GM19467 (cell line): Measurements from ENCODE around the gene GSAP.

Experiments used
- ATAC-seq: cut with Tn5 transposase; IDR thresholded peaks from one replicate; pipeline ENCODE4 v1.9.1; 2021; ENCODE audit warnings: mild to moderate bottlenecking, moderate library complexity; ENCODE audit not compliant: unreplicated experiment

The GSAP gene

DNA sequence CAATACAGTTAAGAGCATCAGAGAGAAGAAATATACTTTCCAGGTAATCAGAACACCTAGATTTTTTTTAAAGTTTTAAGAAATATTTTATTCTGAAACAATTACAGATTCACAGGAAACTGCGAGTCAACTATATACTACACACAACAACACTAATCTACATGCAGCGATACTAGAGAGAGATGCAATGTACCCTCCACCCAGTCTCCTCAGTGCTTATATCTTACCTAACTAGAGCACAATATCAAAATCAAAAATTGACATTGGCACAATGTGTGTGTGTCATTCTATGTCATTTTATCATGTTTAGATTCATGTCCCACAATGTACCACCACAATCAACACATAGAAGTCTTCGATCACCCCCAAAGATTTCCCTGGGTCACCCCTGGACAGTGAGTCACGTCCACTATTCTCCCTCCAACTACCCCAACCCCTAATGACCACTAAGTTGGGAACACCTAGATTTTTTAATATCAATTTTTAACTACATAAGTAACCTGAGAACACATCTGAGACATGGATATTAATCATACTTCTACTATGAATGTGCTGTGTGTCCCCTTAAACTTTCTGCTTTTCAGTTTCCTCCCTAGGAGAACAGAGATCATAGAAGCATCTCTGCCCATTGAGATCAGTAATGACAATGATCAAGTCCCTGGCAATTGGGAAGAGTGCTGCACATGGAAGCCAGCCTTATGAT is 86.5 kb downstream of the GSAP start:
- ATAC-seq = no peak

DNA sequence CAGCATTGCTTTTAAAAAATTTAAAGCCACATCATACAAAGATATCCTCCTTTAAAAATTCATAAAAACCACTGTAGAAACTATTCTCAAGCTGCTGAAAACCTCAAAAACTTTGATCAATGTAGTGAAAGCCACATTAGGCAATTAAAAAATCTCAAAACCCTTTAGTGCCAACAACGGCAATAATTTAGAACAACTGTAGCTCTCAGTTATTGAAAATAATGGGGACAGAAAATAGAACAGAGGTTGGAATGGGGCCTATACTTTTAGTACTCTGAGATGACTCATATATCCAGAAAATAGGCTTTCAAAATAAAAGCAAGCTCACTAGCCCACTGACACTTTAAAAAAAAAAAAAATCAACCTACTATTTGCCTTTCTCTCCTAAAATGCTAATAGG is 87.5 kb downstream of the GSAP start:
- ATAC-seq = no peak

DNA sequence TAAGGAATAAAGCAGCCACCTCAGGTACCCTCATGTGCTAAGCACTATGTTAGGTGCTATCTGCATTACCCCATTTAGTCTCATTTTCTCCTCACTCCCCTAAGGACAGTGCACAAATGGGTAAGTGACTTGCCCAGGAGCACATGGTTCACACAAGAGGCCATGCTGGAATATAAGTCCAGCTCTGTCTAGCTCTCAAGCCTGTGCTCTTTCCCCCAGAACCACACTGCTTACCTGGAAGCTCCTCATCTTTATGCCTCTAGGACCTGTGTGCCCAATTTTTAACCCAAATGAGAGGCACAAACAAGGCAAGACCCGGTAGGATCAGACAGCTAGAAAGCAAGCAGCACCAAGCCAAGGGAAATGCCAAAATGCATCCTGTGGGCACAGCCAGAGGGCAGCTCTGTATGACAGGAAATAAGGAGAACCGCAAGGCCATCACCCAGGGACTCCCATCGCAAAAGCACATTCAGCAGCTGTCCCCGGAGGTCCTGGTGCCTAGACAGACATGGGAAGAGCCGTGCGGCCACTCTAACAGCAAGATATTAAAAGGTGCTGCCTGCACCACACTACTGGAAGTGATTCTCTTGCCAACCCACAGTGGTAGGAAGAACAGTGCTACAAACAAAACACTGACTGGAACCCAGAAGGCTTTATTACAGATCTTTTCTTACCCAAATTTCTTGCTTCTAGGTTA is 88.1 kb downstream of the GSAP start:
- no peak for ATAC-seq

DNA sequence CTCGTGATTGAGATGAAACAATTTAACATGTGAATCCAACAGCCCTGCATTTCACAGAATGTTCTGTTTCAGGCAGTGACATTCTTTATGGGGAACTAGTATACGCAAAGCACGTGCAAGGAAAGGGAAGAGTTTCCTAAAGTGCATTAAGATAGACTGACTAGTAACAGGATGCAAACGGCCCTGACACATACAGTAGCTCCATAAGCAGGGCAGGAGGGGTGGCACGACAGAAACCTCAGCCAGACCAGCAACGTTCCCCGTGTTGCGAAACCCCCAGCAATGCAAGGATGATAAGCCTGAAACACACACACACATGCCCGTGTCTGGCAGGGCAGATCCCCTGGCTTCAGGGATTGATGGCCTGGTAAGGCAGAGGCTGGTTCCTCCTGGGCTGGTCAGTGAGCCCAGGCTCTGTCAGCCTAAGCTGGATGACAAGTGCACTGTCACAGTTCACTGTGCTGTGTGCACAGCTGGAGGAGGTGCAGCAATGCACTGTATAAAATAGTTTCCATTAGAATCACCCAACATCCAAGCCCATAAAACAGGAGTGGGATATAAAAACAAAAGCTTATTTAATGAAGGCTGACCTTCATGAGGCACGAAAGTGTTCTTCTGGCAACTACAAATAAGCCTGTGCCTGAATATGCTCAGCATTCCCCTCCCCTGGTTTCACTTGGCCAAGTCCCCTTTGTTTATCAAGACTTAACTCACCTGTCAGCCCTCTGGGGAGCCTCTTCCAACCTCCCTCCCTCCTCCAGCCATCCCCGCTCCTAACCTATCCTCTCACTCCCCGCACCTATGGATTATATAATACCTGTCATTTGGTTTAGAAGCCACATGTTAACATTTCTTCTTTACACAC is 88.8 kb downstream of the GSAP start:
- ATAC-seq = no peak

DNA sequence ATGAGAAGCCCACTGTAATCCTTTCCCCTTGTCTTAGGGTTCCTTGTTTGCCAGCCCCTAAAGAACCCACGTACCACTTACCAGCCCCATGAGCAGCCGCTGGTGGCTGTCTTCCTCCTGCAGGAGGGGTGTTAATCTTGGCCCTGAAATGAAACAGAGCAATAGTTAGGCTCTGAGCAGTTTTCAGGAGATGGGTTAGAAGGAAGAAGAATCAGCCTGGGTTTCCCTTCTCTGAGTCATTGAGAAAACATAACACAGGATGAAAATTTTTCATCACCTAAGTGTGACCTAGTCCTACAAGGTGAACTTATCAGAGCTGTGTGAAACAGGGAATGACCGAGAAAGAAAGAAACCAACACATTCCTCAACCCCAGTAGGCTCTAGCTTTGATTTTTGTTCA is 90.0 kb downstream of the GSAP start:
- ATAC-seq = no peak

DNA sequence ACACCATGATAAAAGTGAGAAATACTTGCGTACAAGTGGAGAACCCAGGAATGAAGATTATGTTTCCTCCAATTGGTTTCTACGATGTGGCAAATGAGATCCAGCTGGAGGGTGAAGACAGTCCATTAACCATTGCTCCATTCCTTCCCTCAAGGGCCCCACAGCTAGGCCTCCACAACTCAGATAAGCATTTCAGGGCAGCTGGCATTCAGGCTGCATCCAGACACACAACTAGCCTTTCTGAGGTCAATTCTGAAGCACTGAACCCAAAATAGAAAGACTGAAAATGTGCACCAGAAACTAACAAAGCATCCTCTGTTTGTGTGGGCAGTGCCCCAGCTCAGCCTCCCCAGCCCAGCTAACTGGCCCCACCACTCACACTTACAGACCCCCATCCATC is 94.8 kb downstream of the GSAP start:
- ATAC-seq = no peak

DNA sequence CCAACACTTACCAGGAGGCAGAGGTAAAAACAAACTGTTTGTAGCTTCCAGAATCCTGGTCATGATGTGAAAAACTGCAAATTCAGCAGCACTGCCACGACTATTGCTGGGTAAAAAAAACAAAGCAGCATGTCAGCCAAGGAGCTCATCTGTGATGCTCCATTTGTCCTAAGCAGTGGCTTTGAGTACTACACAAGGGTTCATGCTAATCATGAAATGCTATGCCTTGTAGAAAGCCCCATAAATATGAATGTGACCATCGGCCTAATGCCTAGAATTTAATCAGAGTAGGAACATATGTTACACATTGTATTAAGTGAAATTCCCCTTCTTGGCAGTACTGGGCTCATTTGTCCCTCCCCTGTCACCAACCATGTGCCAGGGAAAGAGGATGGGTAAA is 95.4 kb downstream of the GSAP start:
- no peak for ATAC-seq

DNA sequence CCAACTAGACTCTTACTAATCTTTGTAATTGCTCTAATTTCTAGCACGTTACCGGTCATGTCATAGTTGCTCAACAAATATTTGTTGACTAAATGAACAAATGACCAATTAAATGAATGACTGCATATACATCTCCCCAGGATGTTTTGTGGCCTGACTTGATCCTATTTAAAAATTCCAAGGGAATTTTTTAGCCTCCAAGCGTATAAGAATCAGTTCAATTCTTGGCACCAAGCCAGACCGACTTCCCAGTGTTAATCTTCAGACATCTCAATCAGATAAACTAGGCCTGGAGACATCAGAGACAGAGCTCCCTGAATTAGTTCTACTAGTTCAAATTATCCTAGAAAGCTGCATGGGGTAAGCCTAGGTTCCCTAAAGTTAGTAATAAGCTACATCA is 96.0 kb downstream of the GSAP start:
- no peak for ATAC-seq

DNA sequence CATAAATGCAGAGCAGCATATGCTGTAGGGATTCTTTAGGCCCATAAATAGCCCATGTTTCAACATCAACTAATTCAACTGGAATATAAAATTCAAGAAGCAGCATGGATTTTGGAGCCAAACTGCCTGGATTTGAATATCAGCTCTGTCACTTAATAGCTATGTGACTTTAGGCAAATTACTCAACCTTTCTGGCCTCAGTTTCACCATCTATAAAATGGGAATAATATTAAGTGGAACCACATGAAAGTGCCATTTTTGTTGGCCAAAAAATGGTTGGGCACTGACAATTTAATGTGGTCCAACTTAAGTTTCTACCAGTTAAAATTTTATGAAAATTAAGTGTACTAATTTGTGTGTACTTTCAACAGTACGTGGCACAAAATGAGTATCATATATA is 98.1 kb downstream of the GSAP start:
- ATAC-seq = no peak

DNA sequence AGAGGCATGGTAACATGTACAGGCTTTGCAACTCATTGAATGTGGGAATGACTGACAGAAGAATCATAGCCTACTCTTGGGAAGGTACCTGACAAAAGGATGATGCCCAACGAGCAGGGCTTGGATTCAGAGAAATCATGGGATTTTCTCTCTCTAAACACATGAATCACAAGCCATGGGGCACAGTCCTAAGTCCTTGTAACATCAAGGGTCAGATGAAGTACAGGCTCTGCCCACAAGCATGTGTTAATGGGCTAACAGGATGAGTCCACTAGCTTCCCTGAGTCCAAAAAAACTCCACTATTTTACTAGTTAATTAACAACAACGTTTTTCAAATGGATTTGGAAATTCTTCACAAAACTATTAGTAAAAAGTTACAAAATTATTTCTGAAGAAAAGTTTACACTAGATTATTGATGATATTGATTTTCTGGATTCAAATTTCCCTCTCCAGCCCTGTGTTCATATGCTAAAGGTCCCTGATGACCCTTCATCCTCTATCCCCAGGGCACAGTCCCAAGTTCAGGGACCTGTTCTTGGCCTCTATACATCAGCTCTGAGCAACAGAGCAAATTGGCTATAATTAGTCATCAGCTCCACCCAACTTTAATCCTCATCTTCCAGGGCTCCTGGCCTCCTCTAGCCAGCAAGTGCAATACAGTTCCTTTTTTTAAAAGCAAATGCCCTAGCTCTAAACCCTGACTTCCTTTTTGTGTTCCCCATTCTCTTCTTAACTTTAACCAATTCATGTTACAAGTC is 99.8 kb downstream of the GSAP start:
- no peak for ATAC-seq

DNA sequence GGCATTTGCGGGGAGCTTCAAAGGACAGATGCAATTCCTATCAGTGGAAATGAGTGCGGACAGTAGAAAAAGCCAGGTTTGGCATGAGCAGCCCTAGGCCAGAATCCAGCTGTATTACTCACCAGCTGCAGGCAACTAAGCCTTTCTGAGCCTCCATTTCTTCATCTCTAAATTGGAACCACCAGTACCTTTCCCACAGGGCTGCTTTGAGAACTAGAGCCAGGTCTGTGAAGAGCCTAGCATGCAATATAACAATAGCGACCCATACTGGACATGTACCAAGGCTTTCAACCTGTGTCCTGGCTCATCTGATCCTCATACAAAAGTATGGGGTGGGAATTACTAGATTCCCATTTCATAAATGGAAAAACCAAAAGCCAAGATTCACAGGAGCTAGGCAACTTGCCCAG is 101.0 kb downstream of the GSAP start:
- ATAC-seq = no peak

DNA sequence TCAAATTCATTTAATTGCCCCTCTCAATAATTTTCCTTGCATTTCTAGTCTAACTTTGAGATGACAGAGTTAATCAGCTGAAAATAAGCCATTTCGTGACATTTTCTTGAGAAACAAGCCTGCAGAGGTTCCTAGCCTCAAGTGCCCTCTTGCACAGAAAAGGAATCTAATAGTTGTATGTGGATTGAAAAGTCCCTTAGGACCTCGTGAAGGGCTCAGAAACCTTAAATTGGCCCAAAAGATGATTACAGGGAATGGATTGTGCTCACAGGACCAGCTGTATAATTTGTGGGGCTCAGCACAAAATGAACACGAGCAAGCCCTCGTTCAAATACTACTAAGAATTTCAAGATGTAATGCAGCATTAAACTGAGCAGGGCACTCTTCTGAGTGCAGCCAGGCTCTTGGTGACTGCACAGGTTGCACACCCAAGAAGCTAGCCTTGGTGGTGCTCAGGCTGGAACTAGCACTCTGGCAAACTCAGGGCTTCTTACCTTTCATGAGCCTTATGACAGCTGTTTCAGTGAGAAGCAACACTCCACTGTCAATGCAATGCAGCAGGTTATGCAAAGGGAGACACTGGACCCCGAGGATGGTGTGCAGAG is 102.2 kb downstream of the GSAP start:
- no peak for ATAC-seq

DNA sequence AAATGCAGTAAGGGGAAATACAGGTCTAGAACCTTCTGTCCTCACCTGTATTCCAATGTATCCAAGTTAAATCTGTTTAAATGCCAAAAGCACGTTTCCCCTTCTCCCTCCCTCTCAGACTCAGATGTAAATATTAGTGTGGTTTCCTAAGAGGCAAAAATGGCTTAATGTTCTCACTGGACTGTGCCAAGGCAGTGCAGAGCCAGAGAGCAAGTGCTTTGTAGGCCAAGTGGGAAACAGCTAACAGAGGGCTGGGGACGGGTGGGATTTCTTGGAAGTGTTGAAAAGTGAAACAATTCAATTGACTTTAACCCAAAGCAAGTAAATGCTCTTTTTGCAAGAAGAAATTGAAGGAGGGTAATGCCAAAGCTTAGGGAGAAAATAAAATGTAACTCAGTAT is 103.1 kb downstream of the GSAP start:
- no peak for ATAC-seq

DNA sequence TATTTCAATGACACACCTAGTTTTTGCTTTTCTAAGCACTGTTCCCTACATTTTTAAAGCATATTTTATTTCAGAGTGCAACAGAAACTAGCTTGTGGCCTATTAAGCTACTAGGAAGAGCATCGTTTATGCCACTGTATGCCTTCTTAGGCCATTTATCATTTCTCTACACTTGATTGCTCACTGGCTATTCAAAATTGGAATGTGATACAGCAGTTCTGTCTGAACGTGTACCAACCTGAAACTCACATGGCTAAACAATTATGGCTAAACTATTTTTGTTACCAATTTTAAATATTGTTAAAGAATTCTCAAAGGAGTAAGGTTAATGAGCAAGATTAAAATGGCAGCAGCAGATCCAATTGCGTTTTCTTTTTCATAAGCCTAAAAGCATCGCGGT is 105.2 kb downstream of the GSAP start:
- ATAC-seq = no peak

DNA sequence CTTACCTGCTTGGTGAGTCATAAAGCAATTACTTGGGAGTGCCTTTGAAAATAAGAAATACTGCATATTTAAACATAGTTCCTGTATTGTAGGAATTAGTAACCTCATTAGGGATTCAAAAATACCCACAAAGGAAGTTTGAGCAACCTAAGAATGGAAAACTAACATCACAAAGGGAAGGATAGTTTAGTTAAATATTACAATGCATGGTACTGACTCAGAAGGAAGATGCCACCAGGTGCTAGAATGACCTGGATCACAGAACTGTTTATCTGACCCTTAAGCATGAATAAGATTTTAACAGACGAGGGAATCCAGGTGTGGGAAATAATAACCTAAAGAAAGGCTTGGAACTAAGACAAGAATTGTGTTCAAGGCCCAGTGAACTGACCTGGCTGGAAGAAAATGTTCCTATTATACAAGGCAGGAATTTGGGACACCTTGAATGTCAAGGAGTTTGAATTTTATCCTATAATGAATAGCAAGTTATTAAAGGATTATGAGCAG is 106.4 kb downstream of the GSAP start:
- no peak for ATAC-seq

DNA sequence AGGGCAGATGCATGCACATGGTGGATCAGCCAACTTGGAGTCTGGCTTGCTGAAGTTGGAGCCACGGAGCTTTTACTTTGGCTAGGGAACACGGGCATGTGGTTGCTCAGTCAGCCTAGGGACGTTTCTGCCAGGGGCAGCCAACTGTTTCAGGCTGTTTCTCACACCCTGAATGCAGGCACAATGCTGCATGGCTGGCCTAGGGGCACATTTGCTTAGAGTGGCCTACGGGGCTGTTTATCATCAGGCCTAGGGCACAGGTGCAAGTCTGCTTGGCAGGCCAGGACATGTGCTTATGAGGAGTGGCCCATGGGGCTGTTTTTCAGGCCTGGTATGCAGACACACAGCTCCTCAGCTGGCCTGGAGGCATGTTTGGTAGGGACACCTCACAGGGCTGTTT is 107.4 kb downstream of the GSAP start:
- no peak for ATAC-seq

DNA sequence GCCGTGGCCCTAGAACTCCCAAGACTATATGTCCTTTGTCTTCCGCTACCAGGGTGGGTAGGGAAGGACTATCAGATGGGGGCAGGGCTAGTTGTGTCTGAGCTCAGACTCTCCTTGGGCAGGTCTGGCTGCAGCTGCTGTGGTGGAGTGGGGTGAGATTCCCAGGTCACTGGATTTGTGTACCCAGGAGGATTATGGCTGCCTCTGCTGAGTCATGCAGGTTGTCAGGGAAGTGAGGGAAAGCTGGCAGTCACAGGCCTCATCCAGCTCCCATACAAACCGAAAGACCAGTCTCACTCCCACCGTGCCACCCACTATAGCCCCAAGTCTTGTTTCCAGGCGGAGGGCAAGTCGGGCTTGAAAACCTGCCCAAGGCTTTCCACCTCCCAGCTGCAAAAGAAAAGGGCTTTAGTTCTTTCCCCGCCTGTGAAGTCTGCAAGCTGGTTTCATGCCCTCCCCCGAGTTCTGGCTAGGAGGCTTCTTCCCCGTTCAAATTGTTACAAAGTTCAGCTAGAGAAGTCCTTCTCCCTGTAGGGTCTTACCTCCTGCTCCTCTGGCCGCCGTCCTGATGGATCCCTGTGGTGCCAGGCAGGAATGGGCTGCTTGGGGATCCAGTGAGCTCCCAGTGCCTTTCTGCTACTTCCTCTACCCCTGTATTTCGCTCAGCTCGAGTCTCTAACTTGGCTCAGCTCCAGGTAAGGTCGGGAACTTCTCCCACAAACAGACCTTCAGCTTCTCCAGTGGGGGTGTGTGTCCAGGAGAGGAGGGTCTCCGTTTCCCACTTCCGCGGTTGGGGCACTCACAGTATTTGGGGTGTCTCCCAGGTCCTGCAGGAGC is 109.7 kb downstream of the GSAP start:
- no peak for ATAC-seq

DNA sequence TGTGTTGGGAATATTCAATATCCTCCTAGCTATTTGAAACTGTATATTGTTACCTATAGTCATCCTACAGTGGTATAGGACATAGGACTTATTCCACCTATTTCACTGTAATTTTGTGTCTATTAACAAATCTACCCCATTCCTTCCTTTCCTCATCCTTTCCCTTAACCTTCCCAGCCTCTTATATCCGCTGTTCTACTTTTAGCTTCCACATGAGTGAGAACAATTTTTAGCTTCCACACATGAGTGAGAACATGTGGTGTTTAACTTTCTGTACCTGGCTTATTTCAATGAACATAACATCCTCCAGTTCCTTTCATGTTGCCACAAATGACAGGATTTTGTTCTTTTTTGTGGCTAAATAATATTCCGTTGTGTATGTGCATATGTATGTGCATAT is 120.6 kb downstream of the GSAP start:
- no peak for ATAC-seq

DNA sequence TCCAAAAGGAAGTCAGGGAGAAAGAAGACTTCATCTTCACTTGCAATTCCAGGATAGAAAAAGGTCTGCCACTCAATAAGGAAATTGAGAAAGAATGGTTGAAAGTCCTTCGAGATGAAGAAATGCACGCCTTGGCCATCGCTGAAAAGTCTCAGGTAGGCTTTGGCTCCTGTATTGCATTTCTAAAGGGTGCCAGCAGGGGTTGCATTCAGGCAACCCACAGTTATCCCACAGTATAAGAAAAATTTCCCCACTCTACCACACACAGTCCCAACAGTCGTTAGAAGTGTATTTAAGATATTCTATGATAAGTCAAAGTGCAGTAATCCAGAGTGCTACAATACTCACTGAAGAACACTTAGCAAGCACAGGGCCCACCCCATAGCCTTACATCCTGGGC is 123.1 kb downstream of the GSAP start:
- no peak for ATAC-seq

DNA sequence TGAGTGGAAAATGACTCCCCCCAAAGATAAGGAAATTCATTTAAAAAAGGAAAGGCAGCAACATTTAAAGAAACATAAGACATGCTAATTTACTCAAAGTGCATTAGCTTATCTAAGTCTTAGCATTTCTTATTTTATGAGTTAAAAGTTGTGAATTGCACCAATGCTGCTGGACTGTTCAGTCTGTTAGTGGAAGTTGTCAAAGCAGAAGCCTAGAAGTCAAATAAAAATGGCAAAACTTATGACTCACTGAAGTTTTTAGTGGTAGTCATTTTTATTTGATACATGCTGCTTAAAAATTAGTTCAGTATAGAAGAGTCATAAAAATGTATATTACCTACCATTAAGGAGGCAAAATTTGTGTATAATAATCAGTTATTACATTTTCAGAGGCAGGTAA is 125.7 kb downstream of the GSAP start:
- ATAC-seq = no peak
